K562 (cell line): ENCODE data around the gene GRIK5. TPM values are rescaled to one million over a fixed set of nuclear protein-coding genes. Genes with fewer than 3 reads are reported as not detected.

ENCODE experiments used
- ATAC-seq: fragments of 200-7000 bp; cut with Tn5 transposase; 3 replicates; pipeline ENCODE4 v1.9.1; 2020; ENCODE audit warnings: moderate library complexity
- BruUV-seq: library from RNA; stranded (reverse); fragments of 400-500 nt; replicated peaks from 2 replicates; lab custom pipeline; 2021; lab: Mats Ljungman, UMichigan
- CTCF ChIA-PET: fragments of 300-600 bp; formaldehyde crosslinking; extraction: SDS; loops from one replicate; lab custom pipeline; 2021; ENCODE audit warnings: low intra/inter-chr PET ratio; lab: Yijun Ruan, JAX
- POLR2A ChIA-PET: fragments of 300-600, 350-650 bp; sonication (Branson Sonifier 250); formaldehyde crosslinking; extraction: SDS; loops from one replicate; lab custom pipeline; 2021; ENCODE audit warnings: antibody characterized with exemption, inconsistent platforms; lab: Yijun Ruan, JAX
- DNase-seq, 4 experiments: peaks; one replicate each; pipeline versions ENCODE4 v3.0.0 to v3.0.0-alpha.2; 2011 to 2018; ENCODE audit warnings: low spot score in 3 of 4, mixed read lengths in 3 of 4; ENCODE audit errors: extremely low read depth in 1 of 4
- FAIRE-seq: peaks from 2 replicates; lab custom pipeline; 2011; peaks lifted over from hg19 to GRCh38; lab: Jason Lieb, UNC
- H2AFZ ChIP-seq: 2 replicates; pipeline ENCODE4 v1.6.0; 2011; ENCODE audit warnings: low read depth, low read length, control low read depth, inconsistent platforms
- H3K27ac ChIP-seq: fragments of 200-600 bp; 3 replicates; pipeline ENCODE4 v1.8.0; 2011; ENCODE audit warnings: low read depth, mild to moderate bottlenecking, control low read depth, inconsistent platforms, low read length, moderate library complexity, mixed read lengths; ENCODE audit errors: extremely low read depth
- H3K27me3 ChIP-seq, 2 experiments: fragments of 300-600 bp in 1 of 2; 2 replicates in 1 of 2; 3 replicates in 1 of 2; pipeline versions ENCODE4 v1.6.0 to v1.8.0; 2011; ENCODE audit warnings: inconsistent platforms in 2 of 2, low read length in 2 of 2, mild to moderate bottlenecking in 1 of 2, mixed read lengths in 1 of 2, moderate library complexity in 1 of 2; ENCODE audit not compliant: control insufficient read depth in 2 of 2, insufficient read depth in 2 of 2
- H3K36me3 ChIP-seq: fragments of 300-600 bp; 3 replicates; pipeline ENCODE4 v1.8.0; 2011; ENCODE audit warnings: mild to moderate bottlenecking, low read length, inconsistent platforms; ENCODE audit not compliant: control insufficient read depth, insufficient read depth
- H3K4me1 ChIP-seq, 2 experiments: fragments of 200-600 bp in 1 of 2; replicated peaks in 1 of 2; 2 replicates in 1 of 2; 3 replicates in 1 of 2; pipeline versions ENCODE4 v1.5.1 to v1.8.0; 2011; ENCODE audit warnings: inconsistent platforms in 2 of 2, low read length in 2 of 2, mild to moderate bottlenecking in 1 of 2, mixed read lengths in 1 of 2, moderate library complexity in 1 of 2; ENCODE audit not compliant: control insufficient read depth in 2 of 2, insufficient read depth in 2 of 2
- H3K4me2 ChIP-seq: 2 replicates; pipeline ENCODE4 v1.6.1; 2011; ENCODE audit warnings: low read length, control low read depth, inconsistent platforms, mixed read lengths; ENCODE audit not compliant: insufficient read depth
- H3K4me3 ChIP-seq: fragments of 200-600 bp; sonication (generic), shearing (Covaris generic); 2 replicates; pipeline ENCODE4 v1.5.1; 2016; ENCODE audit warnings: control low read depth, inconsistent platforms
- H3K79me2 ChIP-seq: fragments of 200-600 bp; 3 replicates; pipeline ENCODE4 v1.8.0; 2011; ENCODE audit warnings: low read length, inconsistent platforms; ENCODE audit not compliant: control insufficient read depth, insufficient read depth
- H3K9ac ChIP-seq, 2 experiments: 2 replicates each; pipeline versions ENCODE4 v1.6.0 to v1.6.1; 2011; ENCODE audit warnings: low read depth in 2 of 2, low read length in 2 of 2, control low read depth in 1 of 2, inconsistent platforms in 1 of 2, mild to moderate bottlenecking in 1 of 2, mixed read lengths in 1 of 2; ENCODE audit not compliant: insufficient read depth in 1 of 2
- H3K9me1 ChIP-seq: one replicate; pipeline ENCODE4 v1.6.0; 2011; ENCODE audit warnings: inconsistent platforms, mild to moderate bottlenecking, low read length, moderate library complexity; ENCODE audit not compliant: control insufficient read depth, insufficient read depth
- H3K9me3 ChIP-seq: replicated peaks from 2 replicates; pipeline ENCODE4 v1.5.1; 2011; ENCODE audit warnings: low read depth, low read length, inconsistent platforms; ENCODE audit not compliant: control insufficient read depth, insufficient read depth
- H4K20me1 ChIP-seq: replicated peaks from 2 replicates; pipeline ENCODE4 v1.6.1; 2011; ENCODE audit warnings: low read length, inconsistent platforms, mixed read lengths; ENCODE audit not compliant: control insufficient read depth, insufficient read depth
- MIER1 ChIP-seq: fragments of 450-650 bp; IDR thresholded peaks from 2 replicates; pipeline ENCODE4 v1.6.1; 2016; ENCODE audit warnings: antibody characterized with exemption, mild to moderate bottlenecking, low read depth
- RNF219 ChIP-seq: fragments of 250-450 bp; sonication (Bioruptor Pico); IDR thresholded peaks from 2 replicates; pipeline ENCODE4 v1.5.0; 2022; ENCODE audit warnings: mild to moderate bottlenecking
- WGBS: fragments of 100-300 bp; shearing (Covaris generic); methylation state at CpG from one replicate; pipeline ENCODE4 v1.1.6; 2016; ENCODE audit warnings: low coverage, mixed read lengths; ENCODE audit not compliant: insufficient coverage; ENCODE audit errors: missing lambda C conversion rate; 5-methylcytosine and 5-hydroxymethylcytosine counted together
- in situ Hi-C: fragments of 300-500 bp; cut with MboI; formaldehyde crosslinking; loops from 4 replicates; pipeline ENCODE4 v1.15.0; 2018; ENCODE audit warnings: inconsistent platforms, mixed read lengths
- intact Hi-C: fragments of 100-400 bp; cut with micrococcal nuclease; formaldehyde crosslinking; loops from 2 replicates; pipeline ENCODE4 v1.14.2; 2022
- polyA plus RNA-seq, 8 experiments: library from polyadenylated mRNA; depleted of rRNA in 4 of 8; stranded (reverse) in 5 of 8; unstranded in 3 of 8; fragments of >200 nt; fragmentation: Nextera tagmentation in 2 of 8; fragmentation: Illumina TruSeq in 1 of 8; extraction: Ambion mirVana in 2 of 8; extraction: Trizol in 1 of 8; gene quantifications; 2 replicates each; pipeline versions ENCODE4 v1.2.1 to v1.2.3, GENCODE V29; 2011 to 2014; ENCODE audit warnings: inconsistent platforms in 1 of 8, missing spikeins in 1 of 8
- total RNA-seq, 7 experiments: library from RNA; depleted of rRNA in 6 of 7; stranded (reverse); fragments of >200 nt in 6 of 7; fragmentation: Illumina TruSeq in 2 of 7; extraction: Trizol in 2 of 7; gene quantifications; 2 replicates each; pipeline versions ENCODE4 v1.2.1 to v1.2.3, GENCODE V29; 2011 to 2021; ENCODE audit warnings: low replicate concordance in 1 of 7

The GRIK5 gene
- total and polyA plus RNA-seq, 9 of the 15 experiments (the other 6 are each of a cell fraction or from before 2014, with no cell fraction given), result 0.04 to 0.55 (median 0.27) TPM; not detected in 2

GRCh38 chr19:42068361-42068755 lies 1.6 kb downstream of the GRIK5 start:
- intact Hi-C loops, result no loop called here
- BruUV-seq, result no TSS peak
- Histone ChIP-seq H3K4me3 (no peak overlapping the region), H3K27ac (no peak overlapping the region), H3K9me3 (no peaks in the 10 kb centered on the region), H3K79me2 (no peaks in the 10 kb centered on the region), H3K4me1 (peaks cover 0 to 29% of the 10 kb centered on the region in 2 experiments; a peak in 3 of 5 replicates), H3K27me3 (peaks cover 12 to 36% of the 10 kb centered on the region in 2 experiments; a peak in 4 of 5 replicates), H3K4me2 (no peak overlapping the region), H3K9me1 (no peaks in the 10 kb centered on the region), H4K20me1 (no peaks in the 10 kb centered on the region), H3K36me3 (no peaks in the 10 kb centered on the region), H3K9ac (no peak overlapping the region), H2AFZ (no peak overlapping the region)
- no peak for ATAC-seq
- POLR2A ChIA-PET, result no interaction called here
- DNase-seq, result no peak
- WGBS, result 13% methylated on average over 8 of the region's 8 CpGs
- in situ Hi-C loops, result no loop called here
- no peak for TF ChIP-seq MIER1
- no peak for TF ChIP-seq RNF219 (CRISPR knock-in tag)
- CTCF ChIA-PET, result interaction anchor here (0.6 kb wide), 2 partner anchors 109 to 307 kb away, joined by 3 read pairs; no protein-coding TSS in a partner anchor
- no peak for FAIRE-seq
